Measurements from ENCODE around the gene DPYD. TPM values are rescaled to one million over a fixed set of nuclear protein-coding genes. Genes with fewer than 3 reads are reported as not detected.

DPYD gene
- total RNA-seq, 2 experiments from 2014 or later = 34.4 to 35.9 TPM

DNA sequence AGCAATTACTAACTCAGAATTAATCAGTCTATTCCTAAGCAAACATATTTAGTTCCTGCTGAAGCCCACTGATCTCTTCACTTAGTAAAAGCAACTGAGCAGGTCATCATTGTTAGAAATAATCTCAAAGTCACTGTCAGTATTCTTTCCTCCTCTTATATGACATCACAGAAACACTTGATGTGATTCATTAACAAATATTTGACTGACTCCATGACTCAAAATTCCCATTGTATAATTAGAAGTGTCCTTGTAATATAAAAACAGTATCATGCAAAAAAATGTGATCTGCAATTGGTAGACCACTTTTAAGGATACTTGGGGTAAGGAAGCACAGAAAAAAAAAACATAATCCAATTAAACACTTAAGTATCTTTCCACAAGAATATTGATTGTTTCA, 194.4 kb downstream of the DPYD start:
- ATAC-seq (ENCODE audit: poor library complexity) = no peak
- intact Hi-C loops (cut with DNase I, micrococcal nuclease) = no loop called here
- H3K27me3 Mint-ChIP-seq = no peaks in the 10 kb centered on the region
- POLR2A ChIA-PET = no interaction called here
- CTCF ChIA-PET = no interaction called here
- no peak for DNase-seq
- no peak overlapping the region for H3K4me3 Mint-ChIP-seq
- peaks cover 33% of the 10 kb centered on the region for H3K36me3 Mint-ChIP-seq (ENCODE audit: low read depth)
- H3K4me3 ChIP-seq (ENCODE audit: low read length) = no peak overlapping the region
- no peaks in the 10 kb centered on the region for H3K9me3 Mint-ChIP-seq
- no peak overlapping the region for H3K27ac ChIP-seq (ENCODE audit: low read depth in 1 of 2, low read length in 2 of 2)
- peaks cover 8% of the 10 kb centered on the region for H3K4me1 Mint-ChIP-seq (ENCODE audit: low read depth)
- H3K27me3 ChIP-seq (ENCODE audit: control insufficient read depth in 1 of 2, insufficient read depth in 2 of 2, low read length in 2 of 2) = no peaks in the 10 kb centered on the region
- no peaks in the 10 kb centered on the region for H3K4me1 ChIP-seq (ENCODE audit: insufficient read depth, low read length)
- no peaks in the 10 kb centered on the region for H3K9me3 ChIP-seq (ENCODE audit: control insufficient read depth in 1 of 2, insufficient read depth in 1 of 2, low read length in 2 of 2)
- peaks cover under 1% of the 10 kb centered on the region for H3K36me3 ChIP-seq (ENCODE audit: insufficient read depth, low read length)
- TF ChIP-seq, protein P1, sequence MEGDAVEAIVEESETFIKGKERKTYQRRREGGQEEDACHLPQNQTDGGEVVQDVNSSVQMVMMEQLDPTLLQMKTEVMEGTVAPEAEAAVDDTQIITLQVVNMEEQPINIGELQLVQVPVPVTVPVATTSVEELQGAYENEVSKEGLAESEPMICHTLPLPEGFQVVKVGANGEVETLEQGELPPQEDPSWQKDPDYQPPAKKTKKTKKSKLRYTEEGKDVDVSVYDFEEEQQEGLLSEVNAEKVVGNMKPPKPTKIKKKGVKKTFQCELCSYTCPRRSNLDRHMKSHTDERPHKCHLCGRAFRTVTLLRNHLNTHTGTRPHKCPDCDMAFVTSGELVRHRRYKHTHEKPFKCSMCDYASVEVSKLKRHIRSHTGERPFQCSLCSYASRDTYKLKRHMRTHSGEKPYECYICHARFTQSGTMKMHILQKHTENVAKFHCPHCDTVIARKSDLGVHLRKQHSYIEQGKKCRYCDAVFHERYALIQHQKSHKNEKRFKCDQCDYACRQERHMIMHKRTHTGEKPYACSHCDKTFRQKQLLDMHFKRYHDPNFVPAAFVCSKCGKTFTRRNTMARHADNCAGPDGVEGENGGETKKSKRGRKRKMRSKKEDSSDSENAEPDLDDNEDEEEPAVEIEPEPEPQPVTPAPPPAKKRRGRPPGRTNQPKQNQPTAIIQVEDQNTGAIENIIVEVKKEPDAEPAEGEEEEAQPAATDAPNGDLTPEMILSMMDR (IDR thresholded peaks at IDR 0.05) = no peak
- H3K27ac Mint-ChIP-seq = no peak overlapping the region

DNA sequence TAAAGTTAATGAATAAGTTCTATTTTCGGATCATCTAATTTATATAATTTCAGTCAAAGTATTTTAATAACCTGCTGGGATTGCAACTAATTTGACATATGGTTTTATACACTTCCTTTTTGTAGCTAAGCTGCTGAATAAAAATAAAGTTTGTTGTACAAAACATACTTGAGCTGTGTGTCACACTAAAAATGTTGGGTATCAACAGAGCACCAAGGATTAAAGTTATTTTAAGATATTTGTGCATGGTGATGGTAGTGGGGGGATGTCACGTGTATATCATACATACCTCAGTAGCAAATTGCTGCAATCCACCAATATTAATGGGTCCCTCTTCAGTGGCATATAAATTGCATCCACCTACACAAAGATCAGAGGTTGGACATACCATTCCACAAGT, 199.6 kb downstream of the DPYD start:
- H3K4me1 ChIP-seq (ENCODE audit: insufficient read depth, low read length) = no peaks in the 10 kb centered on the region
- ChIA-PET CTCF (no interaction called here), POLR2A (no interaction called here)
- H3K27me3 ChIP-seq (ENCODE audit: control insufficient read depth in 1 of 2, insufficient read depth in 2 of 2, low read length in 2 of 2) = no peaks in the 10 kb centered on the region
- Mint-ChIP-seq H3K4me1 (ENCODE audit: low read depth) (no peaks in the 10 kb centered on the region), H3K27me3 (no peaks in the 10 kb centered on the region), H3K27ac (no peak overlapping the region), H3K9me3 (peaks cover 5% of the 10 kb centered on the region), H3K36me3 (ENCODE audit: low read depth) (peaks cover 71% of the 10 kb centered on the region), H3K4me3 (no peak overlapping the region)
- ATAC-seq (ENCODE audit: poor library complexity) (no peak), DNase-seq (no peak)
- TF ChIP-seq, protein P1 (IDR thresholded peaks at IDR 0.05) = no peak
- no peak overlapping the region for H3K4me3 ChIP-seq (ENCODE audit: low read length)
- H3K27ac ChIP-seq (ENCODE audit: low read depth in 1 of 2, low read length in 2 of 2) = no peak overlapping the region
- H3K36me3 ChIP-seq (ENCODE audit: insufficient read depth, low read length) = peaks cover 22% of the 10 kb centered on the region
- intact Hi-C loops (cut with DNase I, micrococcal nuclease) = no loop called here
- H3K9me3 ChIP-seq (ENCODE audit: control insufficient read depth in 1 of 2, insufficient read depth in 1 of 2, low read length in 2 of 2) = no peaks in the 10 kb centered on the region

DNA sequence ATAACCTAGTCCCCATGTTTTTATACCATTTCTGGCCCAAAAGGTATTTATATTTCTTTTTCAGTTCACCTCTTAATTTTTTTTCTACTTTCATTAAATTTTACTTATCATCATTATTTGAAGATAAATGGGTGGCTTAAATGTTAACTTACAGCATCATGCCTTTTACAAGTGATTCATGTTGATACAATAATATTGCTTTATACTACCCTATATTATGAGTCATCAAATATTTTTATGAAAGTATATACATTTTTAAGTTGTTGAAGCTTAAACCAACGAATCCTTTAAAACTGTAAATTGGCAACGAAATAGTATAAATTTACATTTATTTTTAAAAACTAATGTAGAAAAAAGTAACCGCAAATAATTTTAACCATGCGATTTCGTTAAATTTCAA, 207.9 kb downstream of the DPYD start:
- H3K9me3 ChIP-seq (ENCODE audit: control insufficient read depth in 1 of 2, insufficient read depth in 1 of 2, low read length in 2 of 2) = no peaks in the 10 kb centered on the region
- ATAC-seq (ENCODE audit: poor library complexity) (no peak), DNase-seq (no peak)
- H3K27me3 ChIP-seq (ENCODE audit: control insufficient read depth in 1 of 2, insufficient read depth in 2 of 2, low read length in 2 of 2) = no peaks in the 10 kb centered on the region
- no peaks in the 10 kb centered on the region for H3K27me3 Mint-ChIP-seq
- intact Hi-C loops (cut with DNase I, micrococcal nuclease) = no loop called here
- peaks cover 3% of the 10 kb centered on the region for H3K36me3 ChIP-seq (ENCODE audit: insufficient read depth, low read length)
- CTCF ChIA-PET = no interaction called here
- TF ChIP-seq, protein P1 (IDR thresholded peaks at IDR 0.05) = no peak
- H3K4me3 ChIP-seq (ENCODE audit: low read length) = no peak overlapping the region
- H3K4me1 Mint-ChIP-seq (ENCODE audit: low read depth) = no peaks in the 10 kb centered on the region
- no peak overlapping the region for H3K4me3 Mint-ChIP-seq
- no peak overlapping the region for H3K27ac ChIP-seq (ENCODE audit: low read depth in 1 of 2, low read length in 2 of 2)
- H3K36me3 Mint-ChIP-seq (ENCODE audit: low read depth) = peaks cover 37% of the 10 kb centered on the region
- H3K27ac Mint-ChIP-seq = no peak overlapping the region
- POLR2A ChIA-PET = no interaction called here
- H3K9me3 Mint-ChIP-seq = peaks cover 7% of the 10 kb centered on the region
- no peaks in the 10 kb centered on the region for H3K4me1 ChIP-seq (ENCODE audit: insufficient read depth, low read length)

All from CD4-positive, alpha-beta T cell (primary cell).